ENCODE results near the gene ECT2L.

GRCh38 chr6:138865480-138866109 is 69.7 kb downstream of the ECT2L start:
- TF ChIP-seq CTCF (IDR thresholded peaks at IDR 0.05) (no peak), POLR2A (IDR thresholded peaks at IDR 0.05) (no peak)
